NCI-H460 (cell line): Measurements from ENCODE around the gene NID1. TPM values are rescaled to one million over a fixed set of nuclear protein-coding genes. Genes with fewer than 3 reads are reported as not detected.
A peak's percentile ranks its signal among the peaks of the same experiment; 100 is the strongest.

Experiments
- DNase-seq: peaks from one replicate; pipeline ENCODE4 v3.0.0-alpha.2; 2016; ENCODE audit warnings: low read depth; ENCODE audit errors: extremely low read depth
- polyA plus RNA-seq: library from polyadenylated mRNA; depleted of rRNA; stranded (reverse); fragments of >200 nt; gene quantifications from 2 replicates; pipeline ENCODE4 v1.2.3, GENCODE V29; 2014; cell fraction: nucleus; rRNA removed
- total RNA-seq: library from RNA; depleted of rRNA; stranded (reverse); fragments of >200 nt; shearing (Covaris generic); gene quantifications from 2 replicates; pipeline ENCODE4 v1.2.3, GENCODE V29; 2014; rRNA removed

NID1 gene, protein sequence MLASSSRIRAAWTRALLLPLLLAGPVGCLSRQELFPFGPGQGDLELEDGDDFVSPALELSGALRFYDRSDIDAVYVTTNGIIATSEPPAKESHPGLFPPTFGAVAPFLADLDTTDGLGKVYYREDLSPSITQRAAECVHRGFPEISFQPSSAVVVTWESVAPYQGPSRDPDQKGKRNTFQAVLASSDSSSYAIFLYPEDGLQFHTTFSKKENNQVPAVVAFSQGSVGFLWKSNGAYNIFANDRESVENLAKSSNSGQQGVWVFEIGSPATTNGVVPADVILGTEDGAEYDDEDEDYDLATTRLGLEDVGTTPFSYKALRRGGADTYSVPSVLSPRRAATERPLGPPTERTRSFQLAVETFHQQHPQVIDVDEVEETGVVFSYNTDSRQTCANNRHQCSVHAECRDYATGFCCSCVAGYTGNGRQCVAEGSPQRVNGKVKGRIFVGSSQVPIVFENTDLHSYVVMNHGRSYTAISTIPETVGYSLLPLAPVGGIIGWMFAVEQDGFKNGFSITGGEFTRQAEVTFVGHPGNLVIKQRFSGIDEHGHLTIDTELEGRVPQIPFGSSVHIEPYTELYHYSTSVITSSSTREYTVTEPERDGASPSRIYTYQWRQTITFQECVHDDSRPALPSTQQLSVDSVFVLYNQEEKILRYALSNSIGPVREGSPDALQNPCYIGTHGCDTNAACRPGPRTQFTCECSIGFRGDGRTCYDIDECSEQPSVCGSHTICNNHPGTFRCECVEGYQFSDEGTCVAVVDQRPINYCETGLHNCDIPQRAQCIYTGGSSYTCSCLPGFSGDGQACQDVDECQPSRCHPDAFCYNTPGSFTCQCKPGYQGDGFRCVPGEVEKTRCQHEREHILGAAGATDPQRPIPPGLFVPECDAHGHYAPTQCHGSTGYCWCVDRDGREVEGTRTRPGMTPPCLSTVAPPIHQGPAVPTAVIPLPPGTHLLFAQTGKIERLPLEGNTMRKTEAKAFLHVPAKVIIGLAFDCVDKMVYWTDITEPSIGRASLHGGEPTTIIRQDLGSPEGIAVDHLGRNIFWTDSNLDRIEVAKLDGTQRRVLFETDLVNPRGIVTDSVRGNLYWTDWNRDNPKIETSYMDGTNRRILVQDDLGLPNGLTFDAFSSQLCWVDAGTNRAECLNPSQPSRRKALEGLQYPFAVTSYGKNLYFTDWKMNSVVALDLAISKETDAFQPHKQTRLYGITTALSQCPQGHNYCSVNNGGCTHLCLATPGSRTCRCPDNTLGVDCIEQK
- total RNA-seq, result 0.15 TPM in 1 of 2 replicates, not detected in the other
- polyA plus RNA-seq, result 0.04 and 0.08 TPM in 2 replicates

DNA sequence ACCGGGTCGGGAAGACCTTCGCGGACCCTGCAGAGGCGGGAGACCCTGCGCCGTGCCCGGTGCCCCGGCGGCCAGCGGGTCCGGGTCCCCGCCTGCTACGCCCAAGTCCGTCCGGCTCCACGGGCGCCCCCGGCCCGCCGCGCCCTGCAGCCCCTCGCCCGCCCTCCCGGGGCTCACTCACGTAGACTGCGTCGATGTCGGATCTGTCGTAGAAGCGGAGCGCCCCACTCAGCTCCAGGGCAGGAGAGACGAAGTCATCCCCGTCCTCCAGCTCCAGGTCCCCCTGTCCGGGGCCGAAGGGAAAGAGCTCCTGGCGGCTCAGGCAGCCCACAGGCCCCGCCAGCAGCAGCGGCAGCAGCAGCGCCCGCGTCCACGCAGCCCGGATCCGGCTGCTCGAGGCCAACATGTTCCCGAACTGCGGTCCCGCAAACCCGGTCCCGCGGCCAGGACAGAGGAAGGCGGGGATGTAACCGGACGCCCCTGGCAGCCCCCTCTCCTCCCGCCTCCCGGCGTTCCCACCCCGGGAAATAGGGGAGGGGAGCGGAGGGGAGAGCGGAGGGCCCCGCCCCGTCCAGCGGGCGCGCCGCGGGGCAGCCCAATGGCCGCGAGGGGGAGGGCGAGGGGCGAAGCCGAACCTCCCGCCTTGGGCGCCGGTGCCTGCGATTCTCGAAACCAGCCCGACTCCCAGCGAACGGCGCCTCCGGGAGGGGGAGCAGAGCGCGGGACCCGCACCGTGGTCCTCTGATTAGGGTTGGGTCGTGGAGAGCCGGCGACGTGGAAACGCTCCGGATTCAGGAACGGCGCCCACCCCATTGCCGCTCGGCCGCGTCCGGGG lies at the start of gene NID1:
Gene NID1, minus strand, starts transcription at position 417 of the 835 bp plus-strand sequence. Its CDS starts 11 bp downstream, at position 406.
- DNase-seq, result peak; percentile 15

GRCh38 chr1:236114076-236114747 lies 49.3 kb upstream of the NID1 start:
- no peak for DNase-seq

DNA sequence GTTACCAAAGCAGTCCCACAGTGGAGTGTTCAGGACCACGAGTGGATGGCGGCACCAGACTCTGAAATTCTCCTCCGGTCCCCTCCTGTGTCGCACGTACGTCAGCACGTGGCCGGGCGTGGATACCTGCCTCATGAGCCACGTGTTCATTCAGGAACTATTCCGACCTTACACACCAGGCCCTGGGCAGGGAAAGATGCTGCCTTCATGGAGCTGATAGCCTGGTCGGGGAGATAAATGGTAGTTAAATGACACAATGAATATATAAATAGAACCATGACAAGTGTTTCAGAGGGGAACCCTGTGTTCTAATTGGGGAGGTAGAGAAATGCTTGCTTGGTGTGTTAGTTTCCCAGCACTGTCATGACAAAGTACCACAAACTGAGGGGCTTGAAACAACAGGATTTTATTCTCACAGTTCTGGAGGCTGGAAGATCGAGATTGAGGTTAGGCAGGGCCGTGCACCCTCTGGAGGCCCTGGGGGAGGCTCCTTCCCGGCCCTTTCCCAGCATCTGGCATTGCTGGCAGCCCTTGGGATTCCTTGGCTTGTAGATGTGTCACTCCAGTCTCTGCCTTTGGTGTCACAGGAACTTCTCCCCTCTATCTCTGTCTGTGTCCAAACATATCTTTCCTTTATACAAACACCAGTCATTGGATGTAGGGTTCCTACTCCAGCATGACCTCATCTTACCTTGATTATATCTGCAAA lies 48.6 kb upstream of the NID1 start:
- DNase-seq, result no peak

DNA sequence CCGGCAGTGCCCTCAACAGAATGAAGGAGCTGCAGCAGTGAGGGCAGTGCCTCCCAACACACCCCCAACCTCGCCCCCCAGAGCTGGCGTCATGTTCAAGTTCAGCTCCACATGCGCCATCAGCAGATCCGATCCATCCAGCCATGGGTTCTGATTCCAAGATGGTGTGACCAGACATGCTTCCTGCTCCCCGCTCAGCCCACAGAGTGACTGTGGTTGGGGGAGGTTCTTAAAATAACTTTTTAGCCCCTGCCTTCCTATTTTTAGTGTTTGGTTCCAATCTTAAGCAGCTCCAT lies 47.4 kb upstream of the NID1 start:
- DNase-seq, result no peak

GRCh38 chr1:236111527-236112331 lies 46.8 kb upstream of the NID1 start:
- no peak for DNase-seq

DNA sequence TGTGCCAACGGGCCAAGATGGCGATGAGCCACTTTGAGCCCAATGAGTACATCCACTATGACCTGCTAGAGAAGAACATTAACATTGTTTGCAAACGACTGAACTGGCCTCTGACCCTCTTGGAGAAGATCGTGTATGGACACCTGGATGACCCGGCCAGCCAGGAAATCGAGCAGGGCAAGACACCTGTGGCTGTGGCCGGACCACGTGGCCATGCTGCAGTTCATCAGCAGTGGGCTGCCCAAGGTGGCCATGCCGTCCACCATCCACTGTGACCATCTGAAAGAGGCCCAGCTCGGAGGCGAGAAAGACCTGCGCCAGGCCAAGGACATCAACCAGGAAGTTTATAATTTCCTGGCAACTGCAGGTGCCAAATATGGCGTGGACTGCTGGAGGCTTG lies 45.2 kb upstream of the NID1 start:
- no peak for DNase-seq

GRCh38 chr1:236108027-236108648 lies 43.2 kb upstream of the NID1 start:
- DNase-seq, result no peak

DNA sequence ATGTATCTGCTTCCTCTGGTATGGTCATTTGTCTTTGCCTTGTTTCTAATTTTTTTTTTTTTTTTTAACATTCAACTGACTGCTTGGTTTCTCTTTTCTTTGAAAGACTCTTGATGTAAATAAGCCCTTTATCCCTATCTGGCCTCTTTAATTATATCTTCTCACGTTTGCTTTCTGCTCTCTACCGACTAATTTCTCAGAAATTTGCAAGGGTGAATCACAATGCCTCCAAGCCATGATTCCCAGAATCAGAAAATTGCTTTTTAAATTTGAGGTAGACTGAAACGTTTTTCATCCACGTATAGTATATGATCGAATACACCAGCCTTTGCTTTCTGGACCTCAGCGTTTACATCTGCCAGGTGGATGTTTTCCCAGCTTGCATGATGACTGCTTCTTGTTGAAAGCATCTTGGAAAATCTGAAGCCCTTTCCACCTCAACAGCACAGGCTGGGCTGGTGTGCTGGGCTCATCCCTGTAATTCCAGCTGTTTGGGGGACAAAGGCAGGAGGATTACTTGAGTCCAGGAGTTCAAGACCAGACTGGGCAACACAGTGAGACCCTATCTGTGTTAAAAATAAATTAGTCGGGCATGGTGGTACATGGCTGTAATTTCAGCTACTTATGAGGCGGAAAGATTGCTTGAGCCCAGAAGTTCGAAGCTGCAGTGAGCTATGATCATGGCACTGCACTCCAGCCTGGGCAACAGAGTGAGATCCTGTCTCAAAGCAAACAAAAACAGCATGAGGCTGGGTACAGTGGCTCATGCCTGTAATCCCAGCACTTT lies 42.4 kb upstream of the NID1 start:
- DNase-seq, result no peak

DNA sequence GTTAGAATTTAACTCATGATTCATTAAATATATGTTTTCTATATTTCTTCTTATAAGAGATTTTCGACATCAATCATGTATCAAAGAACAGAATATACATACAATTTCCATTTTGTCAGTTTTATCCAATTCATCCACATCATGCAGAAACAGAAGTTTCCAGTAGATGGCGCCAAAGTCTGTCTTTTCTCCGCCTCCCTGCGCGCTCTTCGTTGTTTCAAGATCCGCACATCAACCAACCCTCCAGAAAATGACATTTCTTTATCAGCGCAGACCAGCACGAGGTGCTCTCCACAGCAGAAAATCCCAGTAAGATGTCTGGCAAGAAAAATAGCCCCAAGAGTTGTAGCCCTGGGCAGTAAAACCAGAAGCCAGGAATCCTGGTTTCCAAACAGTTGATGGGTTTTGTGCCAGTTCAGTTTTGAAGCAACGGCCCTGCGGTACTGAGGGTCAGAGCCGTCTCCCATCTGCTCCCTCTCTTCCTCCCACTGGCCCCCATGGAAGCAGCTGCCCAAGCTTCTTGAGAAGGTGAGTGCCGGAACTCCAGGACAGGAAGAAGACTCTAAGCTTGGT lies 38.8 kb upstream of the NID1 start:
- DNase-seq, result peak; percentile 73

DNA sequence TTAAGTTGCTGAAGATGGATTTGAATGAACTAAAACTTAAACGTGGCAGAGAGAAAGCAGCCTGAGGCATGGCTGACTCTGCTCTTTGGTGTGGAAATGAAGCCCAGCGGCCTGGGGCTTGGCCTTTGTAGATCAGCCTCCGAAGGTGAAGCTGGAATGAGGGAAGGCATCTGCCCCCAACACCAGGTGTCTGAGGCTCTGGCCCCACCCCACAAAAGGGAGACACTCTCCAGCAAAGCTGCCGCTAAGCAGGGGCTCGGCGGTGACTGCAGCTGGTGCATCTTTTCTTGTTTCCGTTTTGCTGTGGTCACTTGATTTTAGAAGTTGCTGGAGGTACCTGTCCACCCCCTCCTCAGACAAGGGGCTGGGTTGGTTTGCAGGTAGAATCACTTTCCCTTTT lies 38.2 kb upstream of the NID1 start:
- DNase-seq, result no peak

DNA sequence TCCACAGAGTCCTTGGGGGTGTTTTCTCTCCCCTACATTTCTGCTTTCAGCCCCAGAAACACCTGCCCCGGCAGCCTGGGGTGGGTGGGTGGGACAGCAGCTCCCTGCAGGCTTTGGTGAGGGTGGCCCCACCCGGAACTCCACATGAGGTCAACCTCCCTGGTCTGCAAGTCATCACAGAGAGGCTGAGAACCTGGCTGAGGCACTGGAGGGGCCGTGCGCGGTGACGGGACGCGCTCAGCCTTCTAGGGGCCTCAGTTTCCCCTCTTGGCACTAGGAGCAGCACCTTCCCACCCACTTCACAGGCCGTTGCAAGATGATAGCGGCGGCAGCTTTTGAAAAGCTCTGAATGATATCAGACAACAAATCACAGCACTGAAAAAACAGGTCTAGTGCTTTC lies 37.7 kb upstream of the NID1 start:
- DNase-seq, result no peak

GRCh38 chr1:236101233-236102200 lies 36.6 kb upstream of the NID1 start:
- DNase-seq, result no peak

GRCh38 chr1:236100799-236101198 lies 35.9 kb upstream of the NID1 start:
- no peak for DNase-seq

- no peak for DNase-seq
Observed at GRCh38 chr1:236099355-236099974, 34.6 kb upstream of the NID1 start.

- DNase-seq, result no peak
Observed at GRCh38 chr1:236098267-236098666, 33.4 kb upstream of the NID1 start.
